NCI-H2171 (cell line): ENCODE results near the gene LEP.
"Not testable (repeated sequence)": the region's sequence is repeated elsewhere in the genome, so short reads cannot be mapped to it uniquely, and the experiment has no call there.

ENCODE experiments used
- DNase-seq: peaks from one replicate; lab custom pipeline; 2025; lab: John Stamatoyannopoulos, UW

Gene LEP

DNA sequence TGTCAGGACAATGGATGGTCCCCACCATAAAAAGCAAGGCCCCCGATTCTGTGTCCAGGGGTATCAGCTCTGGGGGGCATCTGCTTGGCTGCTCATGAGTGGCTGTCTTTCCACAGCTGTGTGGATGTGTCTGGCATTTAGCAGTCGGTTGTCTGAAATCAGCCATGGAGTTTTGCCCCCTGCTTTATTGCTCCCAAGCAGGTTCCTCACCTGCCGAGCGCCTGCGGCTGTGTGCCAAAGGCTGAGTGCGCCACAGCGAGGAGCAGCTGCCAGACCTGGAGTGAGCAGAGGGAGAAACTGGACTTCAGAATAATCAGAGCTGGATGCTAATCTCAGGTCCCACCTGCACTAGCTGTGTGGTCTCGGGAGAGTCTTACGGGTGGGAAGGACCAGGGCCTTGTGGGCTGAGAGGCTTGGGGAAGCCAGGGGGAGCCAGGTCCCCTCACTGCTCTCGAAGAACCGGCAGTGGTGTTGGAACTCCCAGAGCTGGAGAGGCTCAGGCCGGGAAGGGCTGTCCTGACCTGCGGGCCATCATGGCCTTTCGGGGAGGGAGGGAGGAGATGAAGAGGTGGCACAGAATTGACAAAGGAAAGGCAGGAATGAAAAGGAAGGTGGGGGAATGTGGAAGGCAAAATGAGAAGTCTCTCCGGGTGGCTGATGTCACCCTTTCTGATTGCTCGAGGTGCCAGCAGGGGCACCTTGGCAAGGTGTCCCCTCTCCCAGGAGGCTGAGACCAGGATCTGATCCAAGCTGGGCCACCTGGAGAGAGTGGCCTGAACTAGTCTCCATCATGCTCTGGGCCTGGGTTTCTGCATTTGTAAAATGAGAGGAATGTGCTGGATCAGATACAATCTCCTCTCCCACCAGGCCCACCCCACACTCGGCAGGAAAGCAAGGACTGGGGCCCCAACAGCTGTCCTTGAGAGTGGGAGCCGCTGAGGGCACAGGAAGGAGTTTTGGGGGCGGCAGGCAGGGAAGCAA, 30.2 kb upstream of the LEP start:
- no peak for DNase-seq

DNA sequence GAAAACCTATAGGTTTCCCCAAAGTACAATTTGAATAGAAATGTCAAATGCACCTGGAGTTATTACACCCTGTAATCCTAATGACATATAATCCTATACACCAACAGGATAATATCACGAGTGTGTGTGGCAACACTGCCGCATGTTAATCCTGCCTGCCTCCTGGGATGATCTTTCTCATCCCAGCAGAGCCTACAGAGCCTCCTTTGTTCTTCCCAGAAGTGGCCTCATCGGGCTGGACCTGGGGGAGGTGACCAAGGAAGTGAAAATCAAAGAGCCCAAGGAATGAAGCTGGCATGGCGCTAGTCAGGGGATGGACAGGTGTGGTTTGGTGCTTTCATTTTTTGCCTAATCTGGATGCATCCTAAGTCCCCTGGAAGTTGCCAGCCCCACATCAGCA, 29.5 kb upstream of the LEP start:
- DNase-seq: no peak

DNA sequence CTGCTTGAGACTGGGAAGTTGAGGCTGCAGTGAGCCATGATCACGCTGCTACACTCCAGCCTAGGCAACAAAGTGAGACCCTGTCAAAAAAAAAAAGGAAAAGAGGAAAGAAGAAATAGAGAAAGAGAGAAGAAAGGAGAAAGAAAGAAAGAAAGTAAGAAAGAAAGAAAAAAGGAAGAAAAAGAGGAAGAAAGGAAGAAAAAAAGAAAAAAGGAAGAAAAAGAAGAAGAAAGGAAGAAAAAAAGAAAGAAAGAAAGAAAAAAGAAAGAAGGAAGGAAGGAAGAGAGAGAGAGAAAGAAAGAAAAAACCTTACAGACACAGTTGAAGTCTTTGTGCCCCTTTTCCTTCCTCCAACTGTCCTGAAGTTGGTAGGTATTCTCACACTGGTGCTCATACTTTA, 26.6 kb upstream of the LEP start:
- no peak for DNase-seq

DNA sequence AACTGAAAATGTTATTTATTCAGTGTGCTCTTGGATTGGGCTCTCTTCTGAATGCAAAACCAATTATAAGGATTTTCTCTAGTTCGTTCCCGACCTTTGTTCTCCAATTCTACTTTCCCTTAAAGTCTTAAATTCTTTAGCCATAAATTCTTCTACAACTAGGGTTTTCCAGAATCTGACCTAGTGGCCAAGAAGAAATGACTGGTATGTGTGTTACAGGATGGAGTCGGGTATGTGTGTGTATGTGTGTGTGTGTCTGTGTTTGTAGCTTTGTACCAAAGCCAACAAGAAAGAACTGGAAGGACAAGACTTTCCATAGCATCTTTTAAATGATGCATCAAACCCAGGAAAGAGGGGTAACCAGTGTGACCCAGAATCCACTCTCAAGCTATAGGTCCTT, 25.8 kb upstream of the LEP start:
- no peak for DNase-seq

DNA sequence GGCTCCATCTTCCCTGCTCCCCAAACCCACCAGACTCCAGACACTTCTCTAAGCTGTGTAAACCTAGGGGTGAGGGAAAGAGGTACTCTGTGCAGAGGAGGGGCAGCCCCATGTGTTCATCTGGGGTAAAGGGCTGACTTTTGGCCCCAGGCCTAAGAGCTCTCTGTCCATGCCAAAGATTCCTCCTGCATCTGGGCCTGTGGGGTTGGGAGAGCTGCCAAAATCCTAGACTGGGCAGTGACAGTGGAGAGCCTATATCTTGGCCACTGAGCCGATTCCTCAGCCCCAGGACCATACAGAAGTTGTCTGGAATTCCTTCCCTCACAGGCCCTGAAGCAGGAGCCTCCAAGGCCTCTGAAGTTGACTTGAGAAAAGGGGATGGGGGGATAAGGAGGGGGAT, 25.3 kb upstream of the LEP start:
- DNase-seq: no peak

DNA sequence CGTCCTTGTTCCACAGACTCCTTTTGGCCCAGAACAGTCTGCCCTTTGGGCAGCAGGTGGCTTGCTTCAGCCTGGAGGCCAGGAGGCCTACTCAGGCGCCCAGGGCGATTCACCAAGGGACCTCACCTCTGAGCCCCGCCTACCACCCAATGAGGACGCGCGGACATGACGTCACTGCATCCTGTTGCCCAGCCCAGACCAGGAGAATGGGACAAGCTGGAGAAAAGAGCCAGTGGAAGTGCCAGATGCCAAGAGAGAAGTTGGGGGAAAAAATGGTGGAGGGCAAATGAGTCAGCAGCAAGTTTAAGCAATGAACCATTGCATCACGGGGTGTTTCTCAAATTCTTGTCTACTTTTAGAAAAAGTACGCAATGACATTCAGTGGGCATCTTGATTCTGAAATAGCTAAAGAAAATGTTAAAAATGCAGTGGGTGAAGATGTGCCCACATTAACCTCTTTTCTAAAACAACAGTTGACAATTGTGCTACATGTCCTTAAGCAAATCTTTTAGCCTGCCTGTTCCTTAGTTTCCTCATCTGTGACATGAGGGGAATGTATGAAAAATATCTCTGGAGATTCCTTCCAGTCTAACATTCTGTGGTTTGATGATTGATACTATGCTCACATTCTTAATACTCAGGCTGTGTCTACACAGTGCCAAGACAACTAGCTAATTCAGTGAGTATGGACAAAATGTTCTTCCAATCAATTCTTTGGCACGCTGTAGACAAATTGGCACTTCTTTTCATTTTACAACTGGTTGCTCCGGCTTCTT, 23.9 kb upstream of the LEP start:
- DNase-seq: no peak

DNA sequence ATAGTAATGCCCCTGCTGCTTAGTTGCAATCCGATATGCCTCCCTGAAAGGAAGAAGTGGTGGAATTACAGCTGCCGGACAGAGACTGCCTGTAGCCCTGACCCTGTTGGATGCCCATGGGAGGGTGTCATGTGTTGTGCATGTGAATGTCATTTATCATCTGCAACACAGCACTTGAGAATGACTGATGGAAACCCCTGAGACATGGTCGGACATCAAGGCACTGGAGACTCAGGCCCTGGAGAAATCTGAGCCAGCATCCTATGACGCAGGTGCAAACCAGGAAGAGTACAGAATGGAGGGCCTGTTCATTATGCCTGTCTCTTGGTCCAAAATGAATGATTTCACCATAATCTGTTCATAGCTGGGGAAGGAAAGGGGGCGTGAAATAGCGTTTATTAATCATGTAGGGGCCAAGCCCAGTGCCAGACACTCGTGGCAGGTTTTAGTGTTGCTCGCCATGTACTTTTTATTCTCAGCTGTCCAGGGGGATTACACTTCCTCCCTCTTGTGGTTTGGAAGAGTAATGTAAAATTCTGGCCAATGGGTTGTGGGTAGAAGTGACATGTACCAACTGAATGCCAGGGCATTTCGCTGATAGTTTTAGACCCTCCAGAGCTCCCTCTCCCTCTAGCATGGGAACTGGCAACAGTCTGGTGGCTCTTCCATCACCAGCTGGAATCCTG, 23.0 kb upstream of the LEP start:
- no peak for DNase-seq

DNA sequence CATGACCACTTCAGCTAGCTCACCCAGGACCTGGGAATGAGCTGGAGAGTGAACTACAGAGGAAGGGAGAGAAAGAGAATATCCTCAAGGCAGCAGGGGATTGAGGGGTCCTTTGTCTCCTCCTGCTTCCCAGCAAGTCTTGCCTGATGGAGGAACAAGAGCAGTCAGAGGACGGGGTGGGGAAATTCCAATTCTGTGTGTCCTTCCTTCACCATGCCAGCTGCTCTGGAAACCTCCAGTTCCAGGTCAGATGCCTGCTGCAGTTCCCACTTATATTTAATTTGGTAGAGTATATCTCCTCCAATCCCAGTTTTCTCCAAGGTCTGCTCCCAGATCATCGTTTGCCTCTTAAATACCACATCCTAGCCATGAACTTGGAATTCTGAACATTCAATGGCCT, 21.4 kb upstream of the LEP start:
- DNase-seq: no peak

DNA sequence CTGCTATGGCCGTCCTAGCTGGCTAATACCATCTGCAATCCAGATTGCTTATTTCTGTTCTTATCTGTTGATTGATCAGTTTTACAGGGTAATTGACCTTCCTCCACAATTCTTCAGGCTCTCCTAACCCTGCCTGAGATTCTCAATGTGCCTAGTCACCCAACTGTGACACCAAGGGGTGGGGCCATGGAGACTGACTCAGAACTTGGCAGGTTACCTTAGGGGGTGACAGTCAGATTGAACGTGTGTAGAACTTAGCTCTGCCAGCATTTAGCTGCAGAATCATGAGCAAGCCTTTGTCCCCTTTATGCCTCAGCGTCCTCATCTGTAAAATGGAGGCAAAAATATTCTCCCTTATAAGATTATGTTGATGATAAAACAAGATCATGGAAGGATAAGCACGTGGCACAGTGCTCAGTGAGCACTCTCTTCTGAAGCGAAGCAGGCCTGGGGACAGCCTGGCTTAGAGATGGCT, 19.1 kb upstream of the LEP start:
- DNase-seq: no peak

DNA sequence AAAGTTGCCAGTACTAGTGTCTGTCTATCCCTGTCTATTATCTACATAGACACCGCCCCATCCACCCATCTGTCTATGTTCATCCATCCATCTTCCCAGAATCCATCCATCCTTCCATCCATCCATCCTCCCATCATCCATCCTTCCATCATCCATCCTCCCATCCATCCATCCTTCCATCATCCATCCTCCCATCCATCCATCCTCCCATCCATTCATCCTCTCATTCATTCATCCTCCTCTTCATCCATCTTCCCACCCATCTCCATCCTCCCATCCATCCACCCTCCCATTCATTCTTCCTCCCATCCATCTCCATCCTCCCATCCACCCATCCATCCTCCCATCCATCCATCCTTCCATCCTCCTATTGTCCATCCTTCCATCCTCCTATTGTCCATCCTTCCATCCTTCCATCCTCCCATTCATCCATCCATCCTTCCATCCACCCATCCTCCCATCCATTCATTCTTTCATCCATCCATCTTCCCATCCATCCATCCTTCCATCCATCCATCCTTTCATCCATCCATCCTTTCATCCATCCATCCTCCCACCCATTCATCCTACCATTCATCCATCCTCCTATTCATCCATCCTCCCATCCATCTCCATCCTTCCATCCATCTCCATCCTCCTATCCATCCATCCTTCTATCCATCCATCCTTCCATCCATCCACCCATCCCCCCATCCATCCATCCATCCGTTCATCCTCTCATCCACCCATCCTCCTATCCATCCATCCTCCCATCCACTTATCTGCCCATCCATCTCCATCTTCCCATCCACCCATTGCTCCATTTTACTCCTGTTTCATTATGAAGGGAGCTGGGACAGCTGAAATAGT, 14.7 kb upstream of the LEP start:
- no peak for DNase-seq

DNA sequence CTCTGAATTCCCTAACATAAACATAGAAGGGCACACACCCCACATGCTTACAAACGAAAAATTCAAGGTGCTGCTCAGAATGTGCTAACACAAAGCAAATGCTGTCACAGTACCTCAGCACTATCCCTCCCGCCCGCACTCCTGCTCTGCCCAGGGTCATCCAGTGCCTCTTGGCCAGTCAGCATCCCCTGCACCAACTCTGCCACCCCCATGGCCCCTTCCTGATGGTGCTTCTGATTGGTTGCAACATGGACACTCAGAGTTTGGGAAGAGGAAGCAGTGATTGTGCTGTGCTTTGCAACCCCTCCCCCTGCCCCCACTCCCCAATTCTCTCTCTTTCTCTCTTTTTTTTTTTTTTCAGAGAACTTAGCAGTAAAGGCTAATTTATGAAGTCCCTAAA, 13.8 kb upstream of the LEP start:
- no peak for DNase-seq

DNA sequence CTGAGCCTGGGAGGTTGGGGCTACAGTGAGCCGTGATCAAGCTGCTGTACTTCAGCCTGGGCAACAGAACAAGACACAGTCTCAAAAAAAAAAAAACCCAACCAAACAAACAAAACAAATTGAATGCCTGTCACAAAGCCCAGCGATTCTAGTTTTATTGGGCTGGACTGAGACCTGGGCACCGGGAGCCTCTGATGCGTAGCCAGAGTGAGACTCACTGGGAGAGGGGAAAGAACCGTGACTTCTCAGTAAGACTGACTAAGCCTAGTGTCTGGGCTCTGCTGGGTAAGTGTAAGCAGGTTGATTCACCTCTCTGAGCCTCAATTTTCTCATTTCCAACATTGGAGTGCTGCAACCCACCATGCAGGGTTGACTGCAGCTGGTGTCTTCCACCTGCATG, 10.1 kb upstream of the LEP start:
- no peak for DNase-seq

DNA sequence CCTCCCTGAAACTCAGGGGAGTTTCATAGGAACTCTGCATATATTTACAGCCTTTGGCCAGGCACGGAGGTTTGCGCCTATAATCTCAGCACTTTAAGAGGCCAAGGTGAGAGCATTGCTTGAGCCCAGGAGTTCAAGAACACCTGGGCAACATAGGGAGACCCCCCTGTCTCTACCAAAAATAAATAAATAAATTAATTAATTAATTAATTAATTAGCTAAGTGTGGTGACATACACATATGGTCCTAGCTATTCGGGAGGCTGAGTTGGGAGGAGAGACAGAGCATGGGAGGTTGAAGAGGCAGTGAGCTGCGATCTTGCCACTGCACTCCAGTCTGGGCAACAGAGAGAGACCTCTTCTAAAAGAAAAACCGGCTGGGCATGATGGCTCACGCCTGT, 9.4 kb upstream of the LEP start:
- DNase-seq: no peak

DNA sequence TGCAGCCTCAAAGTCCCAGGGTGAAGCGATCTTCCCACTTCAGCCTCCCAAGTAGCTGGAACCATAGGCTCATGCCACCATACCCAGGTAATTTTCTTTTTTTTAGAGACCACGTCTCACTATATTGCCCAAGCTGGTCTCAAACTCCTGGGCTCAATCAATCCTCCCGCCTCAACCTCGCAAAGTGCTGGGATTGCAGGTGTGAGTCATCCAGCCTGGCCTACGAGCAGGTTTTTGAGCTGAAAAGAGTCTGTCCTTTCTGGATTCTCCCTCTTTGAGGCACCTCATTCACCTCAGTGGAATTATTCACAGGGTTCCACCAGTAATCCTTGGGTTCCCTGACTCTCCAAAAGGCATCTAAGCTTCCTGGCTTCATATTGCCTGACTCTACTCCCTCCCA, 7.6 kb upstream of the LEP start:
- no peak for DNase-seq

DNA sequence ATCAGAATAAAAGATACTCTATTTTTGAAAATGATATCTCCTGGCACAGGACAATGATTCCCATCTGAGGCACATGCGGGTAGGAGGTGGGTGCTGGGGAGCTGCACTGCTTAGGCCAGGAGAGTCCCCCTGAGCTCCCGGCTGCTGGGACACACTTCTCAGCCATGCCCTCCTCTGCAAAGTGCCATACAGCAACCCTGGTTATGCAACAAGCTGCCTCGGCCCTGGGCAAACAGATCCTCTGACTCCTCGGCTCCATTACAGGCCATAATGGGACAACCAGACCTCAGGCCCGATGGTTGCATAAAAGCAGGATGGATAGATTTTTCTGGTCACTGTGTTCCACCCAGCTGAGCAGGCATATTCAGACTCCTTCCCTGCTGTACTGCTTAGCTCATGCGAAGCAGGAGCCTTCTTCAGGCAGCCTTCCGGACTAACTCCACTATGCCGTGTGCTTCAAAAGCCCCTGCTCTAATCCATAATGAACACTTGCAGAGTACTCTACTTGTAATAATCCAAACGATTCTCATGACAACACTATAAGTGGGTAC, 6.5 kb upstream of the LEP start:
- DNase-seq: no peak

DNA sequence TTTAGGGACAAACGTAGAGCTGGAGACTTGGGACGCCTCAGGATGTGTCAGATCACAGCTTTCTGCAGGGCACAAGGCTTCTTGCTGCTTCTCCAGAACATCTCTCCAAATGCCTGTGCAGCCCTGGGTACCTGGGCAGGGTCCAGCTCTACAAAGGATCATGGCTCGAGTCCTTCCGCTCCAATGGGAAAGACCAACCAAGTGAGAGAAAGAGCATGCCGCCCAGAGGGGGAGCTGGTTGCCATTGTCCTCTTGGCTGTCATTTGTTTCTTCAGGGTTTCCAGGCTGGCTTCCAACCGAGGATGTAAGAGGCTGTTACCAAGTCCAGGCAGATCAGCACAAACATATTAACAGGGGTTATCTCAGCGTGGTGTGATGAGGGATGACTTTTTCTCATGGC, 5.6 kb upstream of the LEP start:
- no peak for DNase-seq

DNA sequence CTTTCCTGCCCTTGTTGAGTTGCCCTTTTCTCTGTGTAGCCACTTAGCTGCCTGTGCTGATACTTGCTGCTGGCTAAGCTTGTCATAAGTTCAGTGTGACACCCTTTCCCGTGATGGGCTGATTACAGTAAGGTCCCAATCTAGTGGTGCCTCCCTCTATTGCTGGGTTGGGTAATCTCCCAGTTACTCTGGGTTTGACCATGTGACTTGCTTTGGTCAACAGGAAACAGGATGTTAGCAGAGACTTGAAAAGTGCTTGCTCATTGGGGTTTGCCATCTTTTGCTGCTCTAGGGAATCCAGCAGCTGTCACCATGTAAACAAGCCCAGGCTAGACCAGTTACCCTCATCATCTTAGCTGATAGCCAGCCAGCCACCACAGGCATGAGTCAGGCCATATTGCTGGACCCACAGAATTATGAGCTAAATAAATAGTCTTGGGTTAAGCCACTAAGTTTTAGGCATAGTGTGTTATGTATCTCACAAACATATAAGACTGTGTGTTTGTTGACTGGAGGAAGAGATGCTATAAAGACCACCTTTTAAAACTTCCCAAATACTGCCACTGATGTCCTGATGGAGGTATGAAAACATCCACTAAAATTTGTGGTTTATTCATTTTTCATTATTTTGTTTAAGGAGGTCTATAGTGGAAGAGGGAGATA, 4.0 kb upstream of the LEP start:
- peak; percentile 6 for DNase-seq

DNA sequence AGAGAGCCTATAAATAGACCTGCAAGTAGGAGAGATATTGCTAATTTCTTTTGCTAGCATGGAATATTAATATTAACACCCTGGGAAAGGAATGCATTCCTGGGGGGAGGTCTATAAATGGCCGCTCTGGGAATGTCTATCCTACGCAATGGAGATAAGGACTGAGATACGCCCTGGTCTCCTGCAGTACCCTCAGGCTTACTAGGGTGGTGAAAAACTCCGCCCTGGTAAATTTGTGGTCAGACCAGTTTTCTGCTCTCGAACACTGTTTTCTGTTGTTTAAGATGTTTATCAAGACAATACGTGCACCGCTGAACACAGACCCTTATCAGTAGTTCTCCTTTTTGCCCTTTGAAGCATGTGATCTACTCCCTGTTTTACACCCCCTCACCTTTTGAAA, 1.9 kb upstream of the LEP start:
- not testable (repeated sequence) for DNase-seq

DNA sequence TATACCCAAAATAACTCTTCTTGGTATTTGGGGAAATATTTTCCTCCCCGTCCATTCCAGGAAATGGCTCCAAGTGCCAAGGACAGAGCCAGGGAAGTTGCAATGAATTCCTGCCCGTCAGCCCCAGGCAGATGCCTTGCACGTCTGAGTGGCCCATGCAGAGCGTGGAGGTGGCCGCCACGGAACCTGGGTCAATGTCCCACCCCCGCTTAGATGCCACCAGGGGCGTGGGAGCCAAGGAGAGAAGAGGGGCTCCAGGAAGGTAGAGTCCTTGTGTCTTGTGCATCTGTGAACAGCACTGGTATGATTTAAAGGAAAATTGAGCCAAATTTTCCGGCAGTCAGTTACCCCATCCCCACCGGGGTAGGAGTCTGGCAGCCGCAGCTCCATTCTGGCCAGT, 1.6 kb downstream of the LEP start:
- no peak for DNase-seq

DNA sequence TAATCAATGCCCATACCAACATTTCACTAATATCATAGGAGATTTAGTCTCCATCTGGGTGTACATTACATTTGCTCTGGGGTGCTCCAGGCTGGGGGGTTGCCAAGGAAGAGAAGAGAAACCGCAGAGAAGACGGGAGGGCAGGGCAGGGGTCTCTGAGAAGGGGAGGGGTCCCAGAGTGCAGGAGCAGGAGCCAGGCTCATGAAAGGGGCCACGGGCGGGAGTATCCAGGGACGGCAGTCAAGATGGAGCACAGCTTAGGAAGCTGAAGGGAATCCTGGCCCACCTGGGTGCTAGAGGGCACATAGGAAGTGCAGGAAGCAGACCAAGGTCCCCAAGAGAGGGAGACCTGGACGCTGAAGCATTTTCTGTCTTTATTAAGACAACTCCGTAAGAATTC, 2.2 kb downstream of the LEP start:
- DNase-seq: no peak

DNA sequence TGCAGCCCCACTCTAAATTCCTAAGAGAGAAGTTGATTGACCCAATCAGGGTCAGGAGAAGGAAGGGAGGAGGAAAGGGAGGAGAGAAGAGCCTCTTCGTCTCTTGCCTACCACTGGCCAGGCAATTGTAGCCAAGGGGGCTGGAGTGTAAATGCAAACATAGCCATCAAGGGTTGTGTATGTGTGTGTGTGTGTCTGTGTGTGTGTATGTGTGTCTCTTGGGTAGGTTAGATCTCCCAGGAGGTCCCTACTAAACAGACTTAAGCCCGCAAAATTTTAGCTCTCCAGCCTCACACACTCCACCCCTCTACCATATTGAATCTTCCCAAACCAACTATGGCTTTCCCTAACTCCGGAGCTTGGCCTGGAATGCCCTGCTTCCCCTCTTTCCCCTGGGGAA, 3.8 kb downstream of the LEP start:
- no peak for DNase-seq
